ENCODE measurements around the gene OCA2.

OCA2 gene

DNA sequence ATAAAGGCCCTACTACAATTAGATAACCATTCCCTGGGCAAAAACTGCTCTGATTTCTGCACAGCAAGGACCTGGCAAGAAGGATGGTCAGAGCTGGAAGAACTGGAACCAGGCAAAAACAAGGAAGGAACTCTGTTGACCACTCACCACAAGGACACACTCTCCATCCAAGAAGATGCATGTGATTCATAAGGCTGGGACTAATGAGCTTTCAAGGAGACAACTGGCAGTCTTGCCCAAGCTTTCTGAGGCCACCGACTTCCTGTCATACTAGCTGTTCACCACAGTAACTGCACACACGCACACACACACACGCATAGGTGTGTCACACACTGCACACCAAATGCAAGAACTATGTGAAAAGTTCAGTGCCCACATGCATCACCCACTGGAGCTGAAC, 256.6 kb downstream of the OCA2 start:
- Histone ChIP-seq H3K4ac (ENCODE audit: low read depth, low read length) (no peak overlapping the region), H3K9ac (ENCODE audit: low read length) (no peak overlapping the region), H3K9me3 (ENCODE audit: insufficient read depth, low read depth, low read length) (no peaks in the 10 kb centered on the region), H3K23ac (ENCODE audit: low read length) (no peak overlapping the region), H3K4me3 (ENCODE audit: low read depth, low read length) (no peak overlapping the region), H2BK120ac (ENCODE audit: insufficient read depth, low read length, poor library complexity) (no peak overlapping the region), H3K14ac (ENCODE audit: low read length) (no peak overlapping the region), H3K27me3 (ENCODE audit: insufficient read depth, low read length) (no peaks in the 10 kb centered on the region), H3K79me2 (ENCODE audit: control insufficient read depth, insufficient read depth, low read length, poor library complexity) (no peaks in the 10 kb centered on the region), H4K8ac (ENCODE audit: low read depth, low read length) (no peak overlapping the region), H2BK5ac (ENCODE audit: low read depth, low read length, poor library complexity) (no peak overlapping the region), H2AK5ac (ENCODE audit: low read length) (no peak overlapping the region), H4K12ac (ENCODE audit: low read depth, low read length) (no peak overlapping the region), H3K4me2 (ENCODE audit: low read length) (no peak overlapping the region), H3K18ac (ENCODE audit: low read length) (no peak overlapping the region), H3K27ac (ENCODE audit: low read depth, low read length) (no peak overlapping the region), H3K36me3 (ENCODE audit: control insufficient read depth in 1 of 2, insufficient read depth in 2 of 2, low read length in 2 of 2) (no peaks in the 10 kb centered on the region), H4K91ac (ENCODE audit: low read depth, low read length) (no peak overlapping the region), H3K4me1 (ENCODE audit: control insufficient read depth in 1 of 2, insufficient read depth in 2 of 2, low read length in 2 of 2) (no peaks in the 10 kb centered on the region), H2BK12ac (ENCODE audit: low read length) (no peak overlapping the region), H3K79me1 (ENCODE audit: low read length) (no peaks in the 10 kb centered on the region), H2AFZ (ENCODE audit: insufficient read depth, low read length, poor library complexity) (no peak overlapping the region)
- no CpG with 5 or more reads among the region's 3 CpGs for WGBS (ENCODE audit: extremely low coverage, insufficient coverage, insufficient read length)
- no peak for DNase-seq

DNA sequence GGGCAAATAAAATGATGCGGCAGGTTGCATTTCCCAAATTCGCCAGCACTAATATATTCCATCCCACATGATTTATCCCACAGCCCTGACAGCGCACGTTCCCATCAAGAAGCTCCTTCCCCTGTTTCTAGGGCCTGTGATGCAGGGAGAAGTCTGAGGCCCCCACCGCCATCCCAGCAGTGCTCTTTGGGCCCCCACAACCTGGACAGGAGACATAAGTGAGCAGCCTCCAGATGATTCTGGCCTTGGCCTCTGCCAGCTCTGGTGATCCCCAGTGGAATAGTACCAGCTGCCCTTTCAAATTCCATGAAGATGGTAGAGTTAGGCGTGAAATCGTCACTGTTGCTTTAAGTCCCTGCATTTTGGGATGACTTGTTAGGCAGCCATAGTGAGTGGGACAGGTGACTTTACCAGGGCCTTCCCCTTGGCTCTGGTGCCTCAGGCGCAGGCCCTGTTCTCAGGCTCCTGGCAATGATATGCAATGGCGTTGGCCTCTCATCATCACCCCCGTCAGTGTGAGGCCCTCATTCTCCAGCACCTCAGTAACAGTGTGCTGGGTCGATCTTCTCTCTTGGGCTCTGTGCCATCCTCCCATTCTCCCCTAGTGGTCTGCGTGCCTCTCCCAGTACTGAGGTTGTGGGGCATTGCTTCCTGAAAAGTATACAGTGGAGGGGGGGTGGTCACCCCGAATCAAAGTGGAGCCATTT, 263.7 kb downstream of the OCA2 start:
- no peaks in the 10 kb centered on the region for H3K79me2 ChIP-seq (ENCODE audit: control insufficient read depth, insufficient read depth, low read length, poor library complexity)
- H4K12ac ChIP-seq (ENCODE audit: low read depth, low read length) = no peak overlapping the region
- no peak overlapping the region for H2AFZ ChIP-seq (ENCODE audit: insufficient read depth, low read length, poor library complexity)
- no peak overlapping the region for H2BK5ac ChIP-seq (ENCODE audit: low read depth, low read length, poor library complexity)
- no peaks in the 10 kb centered on the region for H3K27me3 ChIP-seq (ENCODE audit: insufficient read depth, low read length)
- no peak overlapping the region for H3K23ac ChIP-seq (ENCODE audit: low read length)
- no peak overlapping the region for H2BK120ac ChIP-seq (ENCODE audit: insufficient read depth, low read length, poor library complexity)
- no peak overlapping the region for H2AK5ac ChIP-seq (ENCODE audit: low read length)
- H3K79me1 ChIP-seq (ENCODE audit: low read length) = no peaks in the 10 kb centered on the region
- no peak overlapping the region for H3K9ac ChIP-seq (ENCODE audit: low read length)
- H3K18ac ChIP-seq (ENCODE audit: low read length) = no peak overlapping the region
- no peaks in the 10 kb centered on the region for H3K36me3 ChIP-seq (ENCODE audit: control insufficient read depth in 1 of 2, insufficient read depth in 2 of 2, low read length in 2 of 2)
- H3K4me3 ChIP-seq (ENCODE audit: low read depth, low read length) = no peak overlapping the region
- no CpG with 5 or more reads among the region's 13 CpGs for WGBS (ENCODE audit: extremely low coverage, insufficient coverage, insufficient read length)
- H4K8ac ChIP-seq (ENCODE audit: low read depth, low read length) = no peak overlapping the region
- no peak overlapping the region for H3K14ac ChIP-seq (ENCODE audit: low read length)
- no peak for DNase-seq
- no peak overlapping the region for H3K4ac ChIP-seq (ENCODE audit: low read depth, low read length)
- H3K4me2 ChIP-seq (ENCODE audit: low read length) = no peak overlapping the region
- H4K91ac ChIP-seq (ENCODE audit: low read depth, low read length) = no peak overlapping the region
- H3K4me1 ChIP-seq (ENCODE audit: control insufficient read depth in 1 of 2, insufficient read depth in 2 of 2, low read length in 2 of 2) = no peaks in the 10 kb centered on the region
- no peaks in the 10 kb centered on the region for H3K9me3 ChIP-seq (ENCODE audit: insufficient read depth, low read depth, low read length)
- H2BK12ac ChIP-seq (ENCODE audit: low read length) = no peak overlapping the region
- H3K27ac ChIP-seq (ENCODE audit: low read depth, low read length) = no peak overlapping the region

DNA sequence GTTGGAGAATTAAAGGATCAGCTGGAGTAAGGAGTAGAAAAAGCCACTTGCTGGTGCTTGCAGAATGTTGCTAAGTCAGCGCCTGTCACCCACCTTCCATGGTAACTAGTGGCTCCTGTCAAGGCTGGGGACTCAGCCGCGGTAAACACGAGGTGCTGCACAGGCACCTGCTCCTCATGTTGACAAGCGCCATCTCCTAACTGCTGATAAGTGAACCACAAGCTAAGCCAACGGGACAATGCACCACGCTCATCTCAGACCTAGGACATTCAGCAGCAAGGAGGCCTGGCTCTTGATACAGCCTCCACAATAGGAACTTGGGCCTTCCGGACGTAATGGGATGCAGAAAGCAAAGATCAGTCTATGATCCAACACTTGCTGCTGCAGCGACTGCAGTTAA, 264.4 kb downstream of the OCA2 start:
- Histone ChIP-seq H3K4me2 (ENCODE audit: low read length) (no peak overlapping the region), H4K8ac (ENCODE audit: low read depth, low read length) (no peak overlapping the region), H3K79me1 (ENCODE audit: low read length) (no peaks in the 10 kb centered on the region), H3K4me1 (ENCODE audit: control insufficient read depth in 1 of 2, insufficient read depth in 2 of 2, low read length in 2 of 2) (no peaks in the 10 kb centered on the region), H3K9me3 (ENCODE audit: insufficient read depth, low read depth, low read length) (no peaks in the 10 kb centered on the region), H2AFZ (ENCODE audit: insufficient read depth, low read length, poor library complexity) (no peak overlapping the region), H2BK120ac (ENCODE audit: insufficient read depth, low read length, poor library complexity) (no peak overlapping the region), H3K18ac (ENCODE audit: low read length) (no peak overlapping the region), H3K36me3 (ENCODE audit: control insufficient read depth in 1 of 2, insufficient read depth in 2 of 2, low read length in 2 of 2) (no peaks in the 10 kb centered on the region), H3K27me3 (ENCODE audit: insufficient read depth, low read length) (no peaks in the 10 kb centered on the region), H3K4me3 (ENCODE audit: low read depth, low read length) (no peak overlapping the region), H3K9ac (ENCODE audit: low read length) (no peak overlapping the region), H3K23ac (ENCODE audit: low read length) (no peak overlapping the region), H4K12ac (ENCODE audit: low read depth, low read length) (no peak overlapping the region), H3K4ac (ENCODE audit: low read depth, low read length) (no peak overlapping the region), H2AK5ac (ENCODE audit: low read length) (no peak overlapping the region), H3K27ac (ENCODE audit: low read depth, low read length) (no peak overlapping the region), H2BK5ac (ENCODE audit: low read depth, low read length, poor library complexity) (no peak overlapping the region), H3K79me2 (ENCODE audit: control insufficient read depth, insufficient read depth, low read length, poor library complexity) (no peaks in the 10 kb centered on the region), H3K14ac (ENCODE audit: low read length) (no peak overlapping the region), H2BK12ac (ENCODE audit: low read length) (no peak overlapping the region), H4K91ac (ENCODE audit: low read depth, low read length) (no peak overlapping the region)
- WGBS (ENCODE audit: extremely low coverage, insufficient coverage, insufficient read length) = no CpG with 5 or more reads among the region's 10 CpGs
- DNase-seq = no peak

DNA sequence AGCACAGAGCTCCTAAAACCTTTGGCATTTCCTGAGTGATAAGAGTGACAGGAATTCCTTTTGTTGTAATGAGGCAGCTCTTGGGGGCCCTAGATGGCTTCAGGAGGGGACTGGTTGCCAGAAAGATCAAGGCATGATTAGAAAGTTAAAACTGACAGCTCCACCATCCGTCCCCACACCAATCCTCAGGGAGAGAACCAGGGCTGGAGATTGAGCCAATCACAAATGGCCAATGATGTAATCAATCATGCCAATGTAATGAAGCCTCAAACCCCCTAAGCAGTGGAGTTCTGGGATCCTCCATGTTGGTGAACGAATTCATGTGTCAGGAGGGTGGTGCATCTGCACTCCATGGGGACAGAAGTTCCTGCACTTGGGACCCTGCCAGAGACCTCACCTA, 265.1 kb downstream of the OCA2 start:
- Histone ChIP-seq H2BK12ac (ENCODE audit: low read length) (no peak overlapping the region), H4K12ac (ENCODE audit: low read depth, low read length) (no peak overlapping the region), H2AFZ (ENCODE audit: insufficient read depth, low read length, poor library complexity) (no peak overlapping the region), H2BK120ac (ENCODE audit: insufficient read depth, low read length, poor library complexity) (no peak overlapping the region), H4K8ac (ENCODE audit: low read depth, low read length) (no peak overlapping the region), H3K4ac (ENCODE audit: low read depth, low read length) (no peak overlapping the region), H3K36me3 (ENCODE audit: control insufficient read depth in 1 of 2, insufficient read depth in 2 of 2, low read length in 2 of 2) (no peaks in the 10 kb centered on the region), H3K27me3 (ENCODE audit: insufficient read depth, low read length) (no peaks in the 10 kb centered on the region), H3K4me3 (ENCODE audit: low read depth, low read length) (no peak overlapping the region), H4K91ac (ENCODE audit: low read depth, low read length) (no peak overlapping the region), H3K79me1 (ENCODE audit: low read length) (no peaks in the 10 kb centered on the region), H3K23ac (ENCODE audit: low read length) (no peak overlapping the region), H3K18ac (ENCODE audit: low read length) (no peak overlapping the region), H3K27ac (ENCODE audit: low read depth, low read length) (no peak overlapping the region), H3K9ac (ENCODE audit: low read length) (no peak overlapping the region), H3K79me2 (ENCODE audit: control insufficient read depth, insufficient read depth, low read length, poor library complexity) (no peaks in the 10 kb centered on the region), H3K4me2 (ENCODE audit: low read length) (no peak overlapping the region), H3K4me1 (ENCODE audit: control insufficient read depth in 1 of 2, insufficient read depth in 2 of 2, low read length in 2 of 2) (no peaks in the 10 kb centered on the region), H2AK5ac (ENCODE audit: low read length) (no peak overlapping the region), H3K9me3 (ENCODE audit: insufficient read depth, low read depth, low read length) (no peaks in the 10 kb centered on the region), H3K14ac (ENCODE audit: low read length) (no peak overlapping the region), H2BK5ac (ENCODE audit: low read depth, low read length, poor library complexity) (no peak overlapping the region)
- WGBS (ENCODE audit: extremely low coverage, insufficient coverage, insufficient read length) = no CpG with 5 or more reads among the region's 2 CpGs
- DNase-seq = no peak

Data from trophoblast cell (in vitro differentiated cells and primary cell).